Activated T-helper 1 cell treated with anti-CD3 and anti-CD28 coated beads, Interleukin-12 subunit alpha, Interleukin-12 subunit beta, Interleukin-2, Interleukin-4 antibody, amounts not matched to agents 30 ng/mL and 10 ng/mL and 1 ng/mL, durations not matched to agents 14 hours and 24 hours and 36 hours (primary cell): ENCODE results near the gene ADAM12. TPM values are rescaled to one million over a fixed set of nuclear protein-coding genes. Genes with fewer than 3 reads are reported as not detected.

Source experiments
- DNase-seq: peaks from one replicate; pipeline ENCODE4 v3.0.0; 2021; ENCODE audit warnings: low spot score
- H3K27ac Mint-ChIP-seq: one replicate; pipeline ENCODE4 v1.8.0; 2021; ENCODE audit warnings: mild to moderate bottlenecking, mixed read lengths
- H3K27me3 Mint-ChIP-seq: one replicate; pipeline ENCODE4 v1.8.0; 2022; ENCODE audit warnings: mild to moderate bottlenecking, moderate library complexity, mixed read lengths; ENCODE audit not compliant: insufficient read depth
- H3K36me3 Mint-ChIP-seq: one replicate; pipeline ENCODE4 v1.8.0; 2021; ENCODE audit warnings: low read depth, mixed read lengths
- H3K4me1 Mint-ChIP-seq: one replicate; pipeline ENCODE4 v1.8.0; 2021; ENCODE audit warnings: low read depth, mixed read lengths
- H3K4me3 Mint-ChIP-seq: one replicate; pipeline ENCODE4 v1.8.0; 2021; ENCODE audit warnings: mild to moderate bottlenecking, moderate library complexity, mixed read lengths
- H3K9me3 Mint-ChIP-seq: one replicate; pipeline ENCODE4 v1.8.0; 2021; ENCODE audit warnings: mixed read lengths
- intact Hi-C: fragments of 100-400 bp; cut with micrococcal nuclease; formaldehyde crosslinking; loops from one replicate; pipeline ENCODE4 v1.15.1; 2024
- total RNA-seq: library from RNA; stranded (reverse); gene quantifications from 2 replicates; pipeline ENCODE4 v1.2.3, GENCODE V29; 2022

ADAM12 gene
- total RNA-seq, 1 donor from 2014 or later: not detected

DNA sequence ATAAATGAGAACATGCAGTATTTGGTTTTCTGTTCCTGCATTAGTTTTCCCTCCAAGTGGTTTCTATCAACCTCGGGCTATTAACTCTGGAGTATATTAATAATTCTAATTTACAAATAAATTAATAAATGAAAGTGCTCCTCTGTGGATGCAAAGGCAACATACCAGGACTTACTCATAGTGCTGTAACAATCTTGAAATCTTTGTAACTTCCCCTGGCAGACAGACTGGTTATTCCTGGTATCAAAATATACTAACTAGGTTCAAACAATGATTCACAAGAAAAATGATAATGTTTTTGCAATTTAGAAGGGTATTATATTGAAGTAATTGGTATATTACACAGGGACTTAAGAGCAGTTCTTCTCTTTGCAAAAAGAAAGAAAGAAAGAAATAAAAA is 314.7 kb downstream of the ADAM12 start:
- no peak for DNase-seq
- no peaks in the 10 kb centered on the region for H3K36me3 Mint-ChIP-seq
- no peak overlapping the region for H3K27ac Mint-ChIP-seq
- intact Hi-C loops: no loop called here
- no peaks in the 10 kb centered on the region for H3K4me1 Mint-ChIP-seq
- no peaks in the 10 kb centered on the region for H3K9me3 Mint-ChIP-seq
- H3K27me3 Mint-ChIP-seq: peaks cover 1% of the 10 kb centered on the region
- no peak overlapping the region for H3K4me3 Mint-ChIP-seq

DNA sequence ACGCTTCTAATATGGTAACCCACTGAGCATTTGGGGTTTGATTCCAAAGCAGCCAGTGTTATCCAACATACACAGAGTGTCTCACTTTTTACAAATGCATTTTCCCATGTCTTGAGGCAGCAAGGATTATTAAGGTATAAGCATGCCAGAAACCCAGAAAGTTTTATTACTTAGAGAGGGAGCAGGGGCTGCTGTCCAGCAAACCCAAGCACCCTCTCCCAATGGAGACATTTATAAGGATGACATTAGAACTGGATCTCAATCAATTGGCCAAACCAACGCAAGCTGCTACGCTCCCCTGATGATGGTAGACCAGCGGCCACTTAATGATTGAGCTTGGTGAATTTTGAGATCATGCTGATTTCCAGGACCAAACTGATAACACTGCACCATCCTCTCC is 315.7 kb downstream of the ADAM12 start:
- no peaks in the 10 kb centered on the region for H3K36me3 Mint-ChIP-seq

DNA sequence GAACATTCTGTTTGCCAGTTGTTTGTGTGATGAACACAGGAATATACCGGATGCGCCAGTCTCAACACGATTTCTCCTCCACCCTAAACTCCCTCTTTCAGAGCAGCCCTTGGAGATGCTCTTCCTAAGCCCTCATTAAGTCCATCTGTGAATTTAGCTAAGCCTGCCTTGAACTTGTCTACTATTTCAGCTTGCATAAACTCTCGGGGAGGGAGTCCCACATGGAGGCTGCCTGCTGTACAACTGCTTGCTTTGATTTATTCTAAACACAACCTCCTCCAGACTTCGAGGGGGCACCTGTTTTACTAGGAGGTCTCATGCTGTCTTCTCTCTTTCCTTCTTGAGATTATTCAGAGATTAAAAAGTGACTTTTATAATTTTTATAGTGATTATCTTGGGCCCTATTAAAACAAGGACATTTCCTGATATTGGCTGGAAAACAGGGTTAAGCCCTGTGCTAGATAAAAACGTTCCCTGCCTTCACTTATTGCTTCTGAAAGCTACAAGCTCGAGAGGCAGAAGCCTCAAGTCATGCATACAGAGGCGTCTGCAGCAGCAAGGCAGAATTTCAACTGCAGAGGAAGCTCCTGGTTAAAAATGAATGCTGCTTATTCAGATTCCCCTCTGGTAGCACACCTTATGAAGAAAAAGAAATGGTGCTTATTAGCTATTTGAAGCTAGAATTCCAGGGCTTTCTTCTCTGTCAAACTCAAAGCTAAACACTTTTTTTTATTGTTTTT is 317.6 kb downstream of the ADAM12 start:
- H3K4me3 Mint-ChIP-seq: no peak overlapping the region

More for the DNA sequence above, 315.7 kb downstream of the ADAM12 start:
- peaks cover 1% of the 10 kb centered on the region for H3K27me3 Mint-ChIP-seq
- intact Hi-C loops: no loop called here
- no peaks in the 10 kb centered on the region for H3K4me1 Mint-ChIP-seq
- H3K4me3 Mint-ChIP-seq: no peak overlapping the region
- no peaks in the 10 kb centered on the region for H3K9me3 Mint-ChIP-seq
- no peak overlapping the region for H3K27ac Mint-ChIP-seq
- no peak for DNase-seq

DNA sequence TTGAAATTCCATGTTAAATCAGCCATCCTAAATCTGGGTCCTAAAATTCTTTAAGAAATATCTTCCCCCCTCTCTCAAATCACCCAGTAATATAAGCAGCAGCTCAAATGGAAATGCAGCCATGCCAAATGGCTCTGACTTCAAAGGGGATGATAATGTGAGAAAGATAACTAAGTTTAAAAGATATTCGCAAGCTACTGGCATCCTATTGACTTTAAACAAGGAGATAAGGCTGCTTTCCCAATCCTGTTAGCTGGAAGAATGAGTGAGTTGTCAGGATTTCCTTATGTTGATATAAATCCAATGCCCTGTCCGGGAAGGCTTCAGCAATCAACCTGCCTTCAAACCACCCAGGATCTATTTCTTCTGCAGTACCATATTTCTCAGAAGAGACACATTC is 320.0 kb downstream of the ADAM12 start:
- Mint-ChIP-seq H3K36me3 (no peaks in the 10 kb centered on the region), H3K9me3 (no peaks in the 10 kb centered on the region), H3K4me3 (no peak overlapping the region), H3K27ac (no peak overlapping the region), H3K4me1 (no peaks in the 10 kb centered on the region), H3K27me3 (peaks cover 3% of the 10 kb centered on the region)
- intact Hi-C loops: no loop called here
- DNase-seq: no peak

More for the DNA sequence above, 317.6 kb downstream of the ADAM12 start:
- Mint-ChIP-seq H3K27ac (no peak overlapping the region), H3K27me3 (peaks cover 1% of the 10 kb centered on the region), H3K36me3 (no peaks in the 10 kb centered on the region), H3K9me3 (no peaks in the 10 kb centered on the region), H3K4me1 (no peaks in the 10 kb centered on the region)
- intact Hi-C loops: no loop called here
- no peak for DNase-seq

DNA sequence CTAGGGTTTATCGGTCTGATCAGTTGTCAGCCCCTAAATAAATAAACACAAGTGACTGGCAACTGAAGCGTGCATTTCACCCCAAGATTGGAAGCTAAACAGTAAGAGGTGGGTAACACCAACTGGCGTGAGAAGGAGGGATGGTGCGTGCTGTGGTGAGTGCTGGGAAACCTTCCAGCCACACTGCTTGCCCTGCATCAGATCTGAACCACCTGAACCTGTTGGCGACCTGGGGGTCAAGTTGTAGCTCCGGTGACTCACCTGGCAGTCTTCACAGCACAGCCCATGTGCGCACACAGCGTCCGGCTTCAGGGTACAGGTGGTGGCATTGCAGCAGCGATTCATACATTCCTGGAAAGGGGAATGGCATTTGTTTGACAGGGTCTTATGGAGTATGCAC is 321.8 kb downstream of the ADAM12 start:
- Mint-ChIP-seq H3K36me3 (no peaks in the 10 kb centered on the region), H3K4me1 (no peaks in the 10 kb centered on the region), H3K27me3 (peaks cover 3% of the 10 kb centered on the region), H3K27ac (no peak overlapping the region), H3K9me3 (no peaks in the 10 kb centered on the region), H3K4me3 (no peak overlapping the region)
- intact Hi-C loops: no loop called here
- no peak for DNase-seq

DNA sequence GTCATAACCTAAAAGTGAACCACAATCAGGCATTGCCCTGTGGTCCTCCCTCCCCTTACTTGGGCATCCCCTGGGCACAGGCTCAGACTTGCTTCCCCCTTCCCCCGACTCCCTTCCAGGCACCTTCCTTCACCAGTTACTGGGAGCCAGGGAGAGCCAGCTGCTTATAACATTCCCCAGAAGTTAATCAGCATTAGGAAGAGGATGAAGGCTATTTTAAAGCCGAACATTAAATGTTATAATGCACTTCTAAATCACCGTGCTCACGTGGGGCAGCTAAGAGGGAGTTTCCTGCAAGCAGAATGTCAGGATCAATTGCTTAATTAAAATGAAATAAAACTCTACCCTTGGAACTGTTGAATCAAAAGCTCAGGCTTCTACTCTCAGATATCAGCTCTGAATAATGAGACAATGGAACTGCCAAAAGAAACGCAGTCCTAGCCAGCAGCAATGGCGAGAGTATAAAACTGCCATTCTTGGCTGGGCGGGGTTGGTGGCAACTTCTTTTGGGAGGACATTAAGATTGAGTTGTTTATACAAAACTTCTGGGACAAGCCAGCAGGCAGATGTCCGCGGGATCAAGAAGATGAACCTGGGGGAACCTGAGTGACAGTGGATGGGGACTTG is 322.4 kb downstream of the ADAM12 start:
- intact Hi-C loops: no loop called here
- H3K4me3 Mint-ChIP-seq: no peak overlapping the region
- H3K9me3 Mint-ChIP-seq: no peaks in the 10 kb centered on the region
- H3K27ac Mint-ChIP-seq: no peak overlapping the region
- peaks cover 3% of the 10 kb centered on the region for H3K27me3 Mint-ChIP-seq
- DNase-seq: no peak
- H3K4me1 Mint-ChIP-seq: no peaks in the 10 kb centered on the region
- no peaks in the 10 kb centered on the region for H3K36me3 Mint-ChIP-seq

DNA sequence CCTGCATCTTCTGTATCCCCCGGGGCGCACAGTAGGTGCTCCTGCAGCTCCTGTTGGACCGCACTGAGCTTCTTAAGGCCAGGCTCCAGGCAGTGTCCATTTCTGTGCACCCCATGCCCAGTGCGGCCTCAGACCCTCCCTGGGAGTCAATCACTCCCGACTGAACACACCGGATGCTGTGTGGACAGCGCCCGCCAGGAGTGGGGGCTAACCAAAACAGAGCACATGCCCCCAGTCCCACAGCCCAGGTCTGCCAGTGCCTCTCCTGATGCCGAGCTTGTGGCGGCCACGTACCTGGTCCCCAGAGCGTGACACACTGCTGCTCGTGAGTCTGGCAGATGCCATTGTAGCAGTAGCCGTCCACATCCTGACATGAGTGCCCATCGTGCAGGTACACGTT is 323.8 kb downstream of the ADAM12 start:
- no peaks in the 10 kb centered on the region for H3K36me3 Mint-ChIP-seq
- no peak for DNase-seq
- H3K9me3 Mint-ChIP-seq: no peaks in the 10 kb centered on the region

DNA sequence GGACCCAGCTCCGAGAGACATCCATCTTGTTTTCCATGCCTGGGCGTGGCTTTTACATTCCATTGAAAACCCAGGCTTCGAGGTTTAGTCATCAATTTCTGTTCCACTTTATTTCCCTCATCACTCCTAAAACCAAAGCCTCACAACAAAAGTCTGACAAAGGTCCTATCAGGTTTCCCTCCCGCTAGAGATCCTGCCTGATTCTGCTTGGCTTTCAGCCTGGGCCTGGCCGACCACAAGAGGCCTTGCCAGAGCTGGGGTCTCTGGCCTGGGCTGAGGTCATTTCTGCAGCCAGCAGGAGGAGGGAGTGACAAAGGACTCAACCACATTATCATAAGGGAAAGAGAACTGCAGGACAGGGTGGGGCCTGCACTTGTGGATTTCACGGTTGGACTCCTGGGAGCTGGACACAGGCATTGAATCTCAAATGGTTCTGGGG is 324.9 kb downstream of the ADAM12 start:
- H3K27ac Mint-ChIP-seq: no peak overlapping the region
- H3K4me1 Mint-ChIP-seq: no peaks in the 10 kb centered on the region
- H3K36me3 Mint-ChIP-seq: no peaks in the 10 kb centered on the region
- peaks cover 2% of the 10 kb centered on the region for H3K27me3 Mint-ChIP-seq
- intact Hi-C loops: no loop called here
- no peak overlapping the region for H3K4me3 Mint-ChIP-seq
- no peaks in the 10 kb centered on the region for H3K9me3 Mint-ChIP-seq
- DNase-seq: no peak

More for the DNA sequence above, 323.8 kb downstream of the ADAM12 start:
- peaks cover 2% of the 10 kb centered on the region for H3K27me3 Mint-ChIP-seq
- intact Hi-C loops: no loop called here
- H3K4me1 Mint-ChIP-seq: no peaks in the 10 kb centered on the region
- H3K4me3 Mint-ChIP-seq: no peak overlapping the region
- no peak overlapping the region for H3K27ac Mint-ChIP-seq

DNA sequence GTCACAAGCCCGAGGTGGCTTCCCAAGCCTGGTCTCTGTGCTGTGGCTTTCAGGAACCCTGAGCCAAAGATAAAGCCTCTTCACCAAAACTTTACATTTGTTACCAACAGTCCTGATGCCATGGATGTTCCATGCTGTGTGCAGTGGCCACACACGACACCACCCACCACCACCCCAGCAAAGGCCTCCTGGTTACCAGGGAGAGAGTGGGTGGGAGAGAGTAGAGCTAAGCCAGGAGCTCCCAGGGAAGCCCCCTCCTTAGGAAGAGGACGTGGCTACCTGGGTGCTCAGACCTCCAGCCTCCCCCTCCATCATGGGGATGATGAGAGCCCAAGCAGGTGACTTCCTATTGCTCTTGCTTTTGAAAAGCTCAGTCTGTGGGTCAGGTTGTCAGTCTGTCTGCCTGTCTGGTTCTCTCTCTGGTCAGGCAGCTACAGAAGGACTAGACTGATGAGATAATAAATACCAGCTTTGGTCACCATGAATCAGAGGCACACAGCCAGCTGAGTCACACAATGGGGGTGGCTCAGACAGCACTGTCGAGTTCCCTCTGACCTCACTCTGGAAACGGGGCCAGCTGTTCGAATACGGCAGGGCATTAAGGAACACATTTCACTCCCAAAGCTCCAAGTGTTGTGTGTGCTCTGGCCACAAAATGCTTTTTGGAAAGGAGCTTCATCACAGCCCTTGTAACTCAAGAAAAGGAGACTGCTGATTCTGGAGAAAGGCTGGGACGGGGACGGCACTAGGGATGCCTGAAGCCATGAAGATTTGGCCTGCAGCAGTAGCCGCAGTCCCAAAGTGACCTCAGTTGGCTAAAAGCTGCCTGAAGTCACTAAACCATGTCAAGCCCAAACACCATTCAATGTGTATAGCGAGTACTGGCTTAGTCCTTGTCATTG is 325.9 kb downstream of the ADAM12 start:
- intact Hi-C loops: no loop called here
- H3K4me1 Mint-ChIP-seq: no peaks in the 10 kb centered on the region
- H3K27ac Mint-ChIP-seq: no peak overlapping the region
- no peak overlapping the region for H3K4me3 Mint-ChIP-seq
- no peaks in the 10 kb centered on the region for H3K36me3 Mint-ChIP-seq
- H3K9me3 Mint-ChIP-seq: no peaks in the 10 kb centered on the region
- no peak for DNase-seq
- peaks cover 2% of the 10 kb centered on the region for H3K27me3 Mint-ChIP-seq

DNA sequence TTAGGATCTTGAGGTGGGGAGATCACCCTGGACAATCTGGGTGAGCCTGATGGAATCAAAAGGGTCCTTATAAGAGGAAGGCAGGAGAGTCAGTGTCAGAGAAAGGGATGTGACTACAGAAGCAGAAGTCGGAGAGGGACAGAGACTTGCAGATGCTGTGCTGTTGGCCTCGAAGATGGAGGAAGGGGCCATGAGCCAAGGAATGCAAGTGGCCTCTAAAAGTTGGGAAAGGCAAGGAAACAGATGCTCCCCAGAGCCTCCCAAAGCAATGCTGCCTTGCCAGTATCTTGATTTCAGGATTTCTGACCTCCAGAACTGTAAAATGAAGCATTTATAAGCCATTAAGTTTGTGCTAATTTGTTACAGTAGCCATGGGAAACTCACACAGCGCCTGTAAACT is 326.8 kb downstream of the ADAM12 start:
- intact Hi-C loops: no loop called here
- H3K27me3 Mint-ChIP-seq: peaks cover 2% of the 10 kb centered on the region
- H3K36me3 Mint-ChIP-seq: no peaks in the 10 kb centered on the region
- no peak for DNase-seq
- no peaks in the 10 kb centered on the region for H3K4me1 Mint-ChIP-seq
- H3K9me3 Mint-ChIP-seq: no peaks in the 10 kb centered on the region
- no peak overlapping the region for H3K4me3 Mint-ChIP-seq
- H3K27ac Mint-ChIP-seq: no peak overlapping the region

DNA sequence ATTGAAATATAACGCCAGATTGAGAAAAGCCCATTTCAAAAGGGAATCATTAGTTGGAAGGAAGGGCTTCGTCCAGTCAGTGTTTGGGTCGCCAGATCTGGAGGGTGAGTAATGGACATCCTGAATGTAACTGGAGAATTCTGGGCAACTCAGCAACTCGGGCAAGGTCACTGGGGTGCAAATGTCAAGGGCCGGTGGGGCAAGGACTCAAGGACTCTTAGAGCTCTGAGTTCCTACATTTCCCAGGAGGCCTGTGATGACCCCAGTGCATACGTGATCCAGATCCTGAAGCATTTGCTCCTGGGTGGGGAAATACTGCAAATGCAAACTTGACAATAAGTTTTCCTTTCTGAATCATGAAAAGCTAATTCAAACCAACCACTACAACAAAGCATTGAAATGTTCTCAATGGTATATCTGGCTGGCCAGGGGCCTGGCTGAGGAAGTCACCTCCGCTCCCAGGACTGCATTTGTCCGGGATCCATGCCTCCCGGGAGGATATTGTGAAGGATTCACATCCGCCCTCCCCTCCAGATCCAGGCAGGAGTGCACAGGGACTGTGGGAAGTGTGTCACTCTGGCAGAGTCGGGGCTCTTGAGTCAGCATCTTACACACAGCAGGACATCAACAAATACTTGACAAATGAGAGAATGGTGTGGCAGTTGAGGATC is 327.9 kb downstream of the ADAM12 start:
- H3K27me3 Mint-ChIP-seq: peaks cover 2% of the 10 kb centered on the region
- H3K36me3 Mint-ChIP-seq: no peaks in the 10 kb centered on the region
- intact Hi-C loops: no loop called here

DNA sequence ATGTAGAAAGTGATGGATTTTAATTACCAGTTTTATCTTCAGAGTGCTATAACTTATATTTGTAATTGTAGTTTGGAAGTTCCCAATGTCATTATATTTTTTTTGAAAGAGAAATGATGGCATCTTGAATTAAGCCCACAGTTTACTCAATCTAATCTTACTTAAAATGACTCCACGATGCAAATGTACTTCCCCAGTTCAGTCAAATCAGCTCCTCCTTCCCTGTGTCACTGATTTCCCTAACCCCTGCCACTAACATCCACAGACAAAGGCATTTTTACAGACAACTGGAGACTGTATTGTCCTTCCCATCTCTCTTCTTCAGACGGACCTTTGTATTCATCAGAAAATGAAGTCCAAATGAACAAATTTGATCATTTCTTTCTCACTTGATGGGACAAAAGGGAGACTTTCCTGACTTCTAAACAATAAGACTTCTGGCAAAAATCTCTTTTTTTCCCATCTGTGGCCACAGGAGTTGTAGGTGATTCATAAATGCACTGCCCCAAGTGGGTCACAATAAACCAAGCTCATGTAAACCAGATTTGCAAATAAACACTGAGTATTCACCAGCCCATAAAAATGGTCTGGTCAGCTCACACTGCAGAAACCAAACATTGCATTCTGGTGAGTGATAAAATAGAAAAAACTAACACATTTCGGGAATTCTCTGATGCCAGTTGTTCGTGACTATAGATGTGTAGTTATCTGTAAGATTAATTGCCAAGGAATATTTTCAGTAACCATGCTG is 329.0 kb downstream of the ADAM12 start:
- intact Hi-C loops: no loop called here
- peaks cover under 1% of the 10 kb centered on the region for H3K27me3 Mint-ChIP-seq

More for the DNA sequence above, 327.9 kb downstream of the ADAM12 start:
- no peak for DNase-seq
- no peak overlapping the region for H3K27ac Mint-ChIP-seq
- H3K4me3 Mint-ChIP-seq: no peak overlapping the region
- H3K9me3 Mint-ChIP-seq: no peaks in the 10 kb centered on the region
- no peaks in the 10 kb centered on the region for H3K4me1 Mint-ChIP-seq

More for the DNA sequence above, 329.0 kb downstream of the ADAM12 start:
- Mint-ChIP-seq H3K27ac (no peak overlapping the region), H3K36me3 (no peaks in the 10 kb centered on the region), H3K4me1 (no peaks in the 10 kb centered on the region), H3K4me3 (no peak overlapping the region), H3K9me3 (no peaks in the 10 kb centered on the region)
- no peak for DNase-seq
